Mesothelial cell of epicardium (in vitro differentiated cells): ENCODE data around the gene ZBTB48. TPM values are rescaled to one million over a fixed set of nuclear protein-coding genes. Genes with fewer than 3 reads are reported as not detected.

Source experiments
- DNase-seq, 2 experiments: peaks; one replicate each; pipeline ENCODE4 v3.0.0; 2021; ENCODE audit warnings: low spot score in 2 of 2; ENCODE audit not compliant: unreplicated experiment in 2 of 2
- H3K27ac Mint-ChIP-seq: 2 replicates; pipeline ENCODE4 v1.8.0; 2021; ENCODE audit warnings: mixed read lengths
- H3K27me3 Mint-ChIP-seq: 2 replicates; pipeline ENCODE4 v1.8.0; 2021; ENCODE audit warnings: low read depth, mixed read lengths
- H3K36me3 Mint-ChIP-seq: 2 replicates; pipeline ENCODE4 v1.8.0; 2021; ENCODE audit warnings: mixed read lengths
- H3K4me1 Mint-ChIP-seq: 2 replicates; pipeline ENCODE4 v1.8.0; 2021; ENCODE audit warnings: mixed read lengths
- H3K4me3 Mint-ChIP-seq: 2 replicates; pipeline ENCODE4 v1.8.0; 2021; ENCODE audit warnings: mild to moderate bottlenecking, moderate library complexity, mixed read lengths
- H3K9me3 Mint-ChIP-seq: 2 replicates; pipeline ENCODE4 v1.8.0; 2021; ENCODE audit warnings: mixed read lengths
- total RNA-seq: library from RNA; stranded (reverse); gene quantifications from 3 replicates; pipeline ENCODE4 v1.2.1, GENCODE V29; 2021
- TF ChIP-seq, protein P1 (sequence below): fragments of 200-600 bp; sonication (generic); IDR thresholded peaks from one replicate; pipeline ENCODE4 v1.5.0; 2021; ENCODE audit warnings: antibody characterized with exemption; ENCODE audit not compliant: unreplicated experiment

The ZBTB48 gene
- total RNA-seq, 1 donor from 2014 or later = 33.6 TPM

GRCh38 chr1:6560267-6560666, 19.5 kb upstream of the ZBTB48 start:
- H3K4me1 Mint-ChIP-seq = no peaks in the 10 kb centered on the region
- TF ChIP-seq, protein P1, sequence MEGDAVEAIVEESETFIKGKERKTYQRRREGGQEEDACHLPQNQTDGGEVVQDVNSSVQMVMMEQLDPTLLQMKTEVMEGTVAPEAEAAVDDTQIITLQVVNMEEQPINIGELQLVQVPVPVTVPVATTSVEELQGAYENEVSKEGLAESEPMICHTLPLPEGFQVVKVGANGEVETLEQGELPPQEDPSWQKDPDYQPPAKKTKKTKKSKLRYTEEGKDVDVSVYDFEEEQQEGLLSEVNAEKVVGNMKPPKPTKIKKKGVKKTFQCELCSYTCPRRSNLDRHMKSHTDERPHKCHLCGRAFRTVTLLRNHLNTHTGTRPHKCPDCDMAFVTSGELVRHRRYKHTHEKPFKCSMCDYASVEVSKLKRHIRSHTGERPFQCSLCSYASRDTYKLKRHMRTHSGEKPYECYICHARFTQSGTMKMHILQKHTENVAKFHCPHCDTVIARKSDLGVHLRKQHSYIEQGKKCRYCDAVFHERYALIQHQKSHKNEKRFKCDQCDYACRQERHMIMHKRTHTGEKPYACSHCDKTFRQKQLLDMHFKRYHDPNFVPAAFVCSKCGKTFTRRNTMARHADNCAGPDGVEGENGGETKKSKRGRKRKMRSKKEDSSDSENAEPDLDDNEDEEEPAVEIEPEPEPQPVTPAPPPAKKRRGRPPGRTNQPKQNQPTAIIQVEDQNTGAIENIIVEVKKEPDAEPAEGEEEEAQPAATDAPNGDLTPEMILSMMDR = no peak

GRCh38 chr1:6569033-6569432, 10.8 kb upstream of the ZBTB48 start:
- H3K9me3 Mint-ChIP-seq = no peaks in the 10 kb centered on the region
- no peak overlapping the region for H3K4me3 Mint-ChIP-seq
- no peaks in the 10 kb centered on the region for H3K36me3 Mint-ChIP-seq
- H3K4me1 Mint-ChIP-seq = no peaks in the 10 kb centered on the region
- DNase-seq = no peak
- TF ChIP-seq, protein P1 = no peak
- H3K27me3 Mint-ChIP-seq = peaks cover 47% of the 10 kb centered on the region
- H3K27ac Mint-ChIP-seq = no peak overlapping the region

More at GRCh38 chr1:6560267-6560666, 19.5 kb upstream of the ZBTB48 start:
- no peaks in the 10 kb centered on the region for H3K27me3 Mint-ChIP-seq
- no peak overlapping the region for H3K4me3 Mint-ChIP-seq
- H3K36me3 Mint-ChIP-seq = no peaks in the 10 kb centered on the region
- H3K9me3 Mint-ChIP-seq = peaks cover 3% of the 10 kb centered on the region
- H3K27ac Mint-ChIP-seq = no peak overlapping the region
- no peak for DNase-seq

DNA sequence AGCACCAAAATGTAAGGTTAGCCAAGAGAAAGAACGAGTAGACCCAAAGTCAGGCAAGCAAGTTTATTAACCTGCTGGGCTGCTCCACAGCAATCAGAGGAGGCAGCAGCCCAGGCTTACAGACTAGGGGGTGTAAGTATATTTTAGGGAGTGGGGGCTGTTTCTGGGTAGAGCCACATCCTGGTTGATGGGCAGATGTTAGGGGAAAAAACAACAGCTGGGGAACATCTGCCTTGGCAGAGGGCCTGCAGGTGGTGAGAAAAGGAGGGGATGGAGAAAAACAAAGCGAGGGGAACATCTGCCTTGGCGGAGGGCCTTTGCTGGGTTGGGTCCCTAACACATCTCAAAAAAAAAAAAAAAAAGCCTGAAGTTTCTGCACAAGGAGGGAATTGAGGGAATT, 9.7 kb upstream of the ZBTB48 start:
- H3K4me1 Mint-ChIP-seq = no peaks in the 10 kb centered on the region
- H3K36me3 Mint-ChIP-seq = no peaks in the 10 kb centered on the region
- DNase-seq = no peak
- peaks cover 47% of the 10 kb centered on the region for H3K27me3 Mint-ChIP-seq
- no peak overlapping the region for H3K27ac Mint-ChIP-seq
- no peaks in the 10 kb centered on the region for H3K9me3 Mint-ChIP-seq
- TF ChIP-seq, protein P1 = no peak
- H3K4me3 Mint-ChIP-seq = no peak overlapping the region

DNA sequence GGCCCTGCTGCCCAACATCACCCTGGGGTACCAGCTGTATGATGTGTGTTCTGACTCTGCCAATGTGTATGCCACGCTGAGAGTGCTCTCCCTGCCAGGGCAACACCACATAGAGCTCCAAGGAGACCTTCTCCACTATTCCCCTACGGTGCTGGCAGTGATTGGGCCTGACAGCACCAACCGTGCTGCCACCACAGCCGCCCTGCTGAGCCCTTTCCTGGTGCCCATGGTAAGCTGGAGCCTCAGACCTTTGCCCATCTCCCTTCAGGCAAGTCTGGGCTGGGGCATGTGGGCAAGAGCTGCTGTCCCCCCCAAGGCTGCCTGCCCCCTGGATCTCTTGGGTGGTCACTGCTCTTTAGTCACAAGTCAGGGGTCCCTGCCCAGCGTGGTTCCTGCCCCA, 8.8 kb upstream of the ZBTB48 start:
- Mint-ChIP-seq H3K27me3 (peaks cover 47% of the 10 kb centered on the region), H3K9me3 (no peaks in the 10 kb centered on the region), H3K36me3 (no peaks in the 10 kb centered on the region), H3K27ac (no peak overlapping the region), H3K4me1 (no peaks in the 10 kb centered on the region), H3K4me3 (no peak overlapping the region)
- no peak for DNase-seq
- TF ChIP-seq, protein P1 = no peak

DNA sequence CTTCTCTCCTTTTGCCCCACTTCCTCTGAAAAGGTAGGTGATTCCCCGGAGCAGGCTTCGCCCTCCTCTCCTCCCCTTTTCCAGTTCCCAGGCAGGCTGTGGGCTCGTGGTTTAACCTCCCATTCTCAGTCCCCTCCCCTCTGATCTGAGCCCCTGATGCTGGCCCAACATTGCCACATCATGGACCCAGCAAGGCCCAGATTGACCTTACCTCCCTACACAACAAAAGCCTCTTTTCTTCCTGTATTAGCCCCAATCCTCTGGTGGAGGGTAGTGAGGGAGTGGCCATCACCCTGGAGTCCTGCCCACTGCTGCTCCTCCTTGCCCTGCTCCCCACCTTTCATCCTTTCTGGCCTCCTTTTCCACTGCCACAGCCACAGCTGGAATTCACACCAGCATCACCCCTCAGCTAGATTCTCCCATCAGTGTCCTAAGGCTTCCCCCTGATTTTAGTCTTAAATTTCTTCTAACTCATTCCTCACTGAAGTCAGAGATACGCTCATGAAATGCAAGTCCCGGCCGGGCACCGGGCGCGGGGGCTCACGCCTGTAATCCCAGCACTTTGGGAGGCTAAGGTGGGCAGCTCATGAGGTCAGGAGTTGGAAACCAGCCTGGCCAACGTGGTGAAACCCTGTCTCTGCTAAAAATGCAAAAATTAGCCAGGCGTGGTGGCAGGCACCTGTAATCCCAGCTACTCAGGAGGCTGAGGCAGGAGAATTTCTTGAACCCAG, 7.0 kb upstream of the ZBTB48 start:
- H3K27me3 Mint-ChIP-seq = peaks cover 45% of the 10 kb centered on the region
- H3K4me1 Mint-ChIP-seq = no peaks in the 10 kb centered on the region
- TF ChIP-seq, protein P1 = no peak
- no peak for DNase-seq
- H3K27ac Mint-ChIP-seq = no peak overlapping the region
- H3K36me3 Mint-ChIP-seq = no peaks in the 10 kb centered on the region
- H3K4me3 Mint-ChIP-seq = no peak overlapping the region
- no peaks in the 10 kb centered on the region for H3K9me3 Mint-ChIP-seq
